ENCODE measurements around the gene MYCN. TPM values are rescaled to one million over a fixed set of nuclear protein-coding genes. Genes with fewer than 3 reads are reported as not detected.

Gene MYCN
- total and polyA plus RNA-seq, 2 of the 4 experiments (the other 2 are of a cell fraction) = not detected

DNA sequence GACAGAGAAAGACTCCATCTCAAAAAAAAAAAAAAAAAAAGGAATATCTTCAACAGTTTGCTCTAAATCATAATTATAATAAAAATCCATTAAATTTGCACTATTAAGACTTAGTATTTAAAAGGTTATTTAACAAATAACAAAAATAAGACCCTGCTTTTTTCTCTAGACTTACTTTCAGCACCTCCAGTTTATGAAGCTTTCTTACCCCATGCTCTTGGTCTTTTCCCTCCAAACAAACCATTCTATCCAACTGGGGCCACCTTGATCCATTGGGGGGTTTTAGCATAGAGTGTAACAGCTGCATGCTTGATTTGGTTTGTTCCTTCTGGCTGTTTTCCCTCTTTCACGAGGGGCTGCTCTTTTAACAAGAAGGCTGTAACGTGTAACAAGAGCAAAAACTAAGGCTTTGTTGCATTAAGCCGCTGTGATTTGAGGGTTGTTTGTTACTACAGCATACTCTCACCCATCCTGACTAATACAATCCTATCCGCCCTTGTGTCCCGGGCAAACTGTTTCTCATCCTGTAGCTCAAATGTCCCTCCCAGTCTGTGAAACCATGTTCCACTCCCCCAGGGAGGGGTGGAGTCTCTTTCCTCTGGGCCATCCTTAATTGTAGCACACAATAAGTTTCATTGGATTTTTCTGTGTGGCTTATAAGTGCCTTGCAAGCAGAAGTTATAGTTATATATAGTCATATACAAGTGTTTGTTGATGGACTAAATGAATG, 9.6 kb upstream of the MYCN start:
- ATAC-seq (ENCODE audit: low read depth) (no peak), DNase-seq (no peak)
- Histone ChIP-seq H4K8ac (ENCODE audit: low read depth in 2 of 2, low read length in 2 of 2) (no peak overlapping the region), H3K9me1 (ENCODE audit: insufficient read depth, low read length) (no peaks in the 10 kb centered on the region), H3K9ac (ENCODE audit: low read depth, low read length) (no peak overlapping the region), H2BK120ac (ENCODE audit: low read depth, low read length) (no peak overlapping the region), H3K79me1 (ENCODE audit: low read depth in 1 of 2, low read length in 2 of 2) (no peaks in the 10 kb centered on the region), H3K4ac (ENCODE audit: low read depth, low read length) (no peak overlapping the region), H3K27ac (ENCODE audit: insufficient read depth, low read length) (no peak overlapping the region), H3K23ac (ENCODE audit: low read depth, low read length) (no peak overlapping the region), H3K9me3 (ENCODE audit: control insufficient read depth, insufficient read depth, low read length) (peaks cover 12% of the 10 kb centered on the region), H3K4me3 (ENCODE audit: insufficient read depth, low read depth, low read length) (no peak overlapping the region), H3K36me3 (ENCODE audit: control insufficient read depth, insufficient read depth, low read length) (no peaks in the 10 kb centered on the region), H3K4me1 (ENCODE audit: control insufficient read depth, insufficient read depth, low read length) (no peaks in the 10 kb centered on the region), H2BK15ac (ENCODE audit: low read depth, low read length) (no peak overlapping the region), H2AK5ac (ENCODE audit: low read depth, low read length) (no peak overlapping the region), H2BK5ac (ENCODE audit: low read depth, low read length, poor library complexity, severe bottlenecking) (no peak overlapping the region), H4K5ac (ENCODE audit: low read depth, low read length) (no peak overlapping the region), H4K91ac (ENCODE audit: insufficient read depth, low read depth, low read length) (no peak overlapping the region), H2AK9ac (replicated peaks; ENCODE audit: low read depth, low read length, poor library complexity) (no peak overlapping the region), H2BK20ac (ENCODE audit: low read depth, low read length) (no peak overlapping the region), H3K4me2 (ENCODE audit: low read depth, low read length) (no peak overlapping the region), H3K56ac (ENCODE audit: extremely low read depth, insufficient read depth, low read length) (no peak overlapping the region), H3K14ac (replicated peaks; ENCODE audit: low read depth, low read length) (no peak overlapping the region), H4K20me1 (ENCODE audit: insufficient read depth, low read length) (no peaks in the 10 kb centered on the region), H2AFZ (replicated peaks; ENCODE audit: low read length, poor library complexity) (no peak overlapping the region), H3K18ac (ENCODE audit: low read depth, low read length) (no peak overlapping the region), H3K27me3 (ENCODE audit: control insufficient read depth, insufficient read depth, low read length) (no peaks in the 10 kb centered on the region)
- CTCF ChIA-PET = no interaction called here
- no CpG with 5 or more reads among the region's 5 CpGs for WGBS, 2 experiments (ENCODE audit: extremely low coverage in 2 of 2, insufficient read length in 1 of 2)
- POLR2A ChIA-PET (ENCODE audit: unreplicated experiment) = no interaction called here
- intact Hi-C loops (cut with micrococcal nuclease) = no loop called here
- dilution Hi-C loops (cut with HindIII; ENCODE audit: low sequenced_read_pairs, unreplicated experiment) = no loop called here
- BruUV-seq (replicated peaks) = no TSS peak
- TF ChIP-seq FOS (IDR thresholded peaks at IDR 0.05; ENCODE audit: low read depth, low read length) = no peak
- no peak for TF ChIP-seq BHLHE40 (IDR thresholded peaks at IDR 0.05; ENCODE audit: low read depth, low read length)
- TF ChIP-seq, protein P1, sequence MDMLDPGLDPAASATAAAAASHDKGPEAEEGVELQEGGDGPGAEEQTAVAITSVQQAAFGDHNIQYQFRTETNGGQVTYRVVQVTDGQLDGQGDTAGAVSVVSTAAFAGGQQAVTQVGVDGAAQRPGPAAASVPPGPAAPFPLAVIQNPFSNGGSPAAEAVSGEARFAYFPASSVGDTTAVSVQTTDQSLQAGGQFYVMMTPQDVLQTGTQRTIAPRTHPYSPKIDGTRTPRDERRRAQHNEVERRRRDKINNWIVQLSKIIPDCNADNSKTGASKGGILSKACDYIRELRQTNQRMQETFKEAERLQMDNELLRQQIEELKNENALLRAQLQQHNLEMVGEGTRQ (IDR thresholded peaks at IDR 0.05; ENCODE audit: low read depth, low read length) = no peak
- no peak for TF ChIP-seq RFX5 (IDR thresholded peaks at IDR 0.05; ENCODE audit: low read depth, low read length)
- TF ChIP-seq, protein P2, sequence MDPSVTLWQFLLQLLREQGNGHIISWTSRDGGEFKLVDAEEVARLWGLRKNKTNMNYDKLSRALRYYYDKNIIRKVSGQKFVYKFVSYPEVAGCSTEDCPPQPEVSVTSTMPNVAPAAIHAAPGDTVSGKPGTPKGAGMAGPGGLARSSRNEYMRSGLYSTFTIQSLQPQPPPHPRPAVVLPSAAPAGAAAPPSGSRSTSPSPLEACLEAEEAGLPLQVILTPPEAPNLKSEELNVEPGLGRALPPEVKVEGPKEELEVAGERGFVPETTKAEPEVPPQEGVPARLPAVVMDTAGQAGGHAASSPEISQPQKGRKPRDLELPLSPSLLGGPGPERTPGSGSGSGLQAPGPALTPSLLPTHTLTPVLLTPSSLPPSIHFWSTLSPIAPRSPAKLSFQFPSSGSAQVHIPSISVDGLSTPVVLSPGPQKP (IDR thresholded peaks at IDR 0.05; ENCODE audit: borderline replicate concordance, low read depth, low read length) = no peak
- no peak for TF ChIP-seq CHD1 (IDR thresholded peaks at IDR 0.05; ENCODE audit: low read depth, low read length)
- no peak for TF ChIP-seq RCOR1 (IDR thresholded peaks at IDR 0.05; ENCODE audit: insufficient replicate concordance, low read length)
- TF ChIP-seq SMC3 (IDR thresholded peaks at IDR 0.05; ENCODE audit: low read depth, low read length) = no peak
- TF ChIP-seq MAZ (IDR thresholded peaks at IDR 0.05; ENCODE audit: borderline replicate concordance, low read depth, low read length) = no peak
- no peak for TF ChIP-seq POLR2A (IDR thresholded peaks at IDR 0.05; ENCODE audit: low read depth, low read length)
- no peak for TF ChIP-seq MAFK (IDR thresholded peaks at IDR 0.05; ENCODE audit: low read depth, low read length)
- no peak for TF ChIP-seq CEBPB (IDR thresholded peaks at IDR 0.05; ENCODE audit: low read depth, low read length)
- TF ChIP-seq MXI1 (IDR thresholded peaks at IDR 0.05; ENCODE audit: borderline replicate concordance, low read depth, low read length) = no peak
- in situ Hi-C loops (cut with MboI; ENCODE audit: low sequenced_read_pairs) = no loop called here
